DND-41 (cell line): Measurements from ENCODE around the gene BACH1.

ENCODE experiments used
- ATAC-seq: fragments of 200-7000 bp; cut with Tn5 transposase; 3 replicates; pipeline ENCODE4 v1.9.1; 2021; ENCODE audit warnings: low read depth; ENCODE audit not compliant: insufficient read depth
- DNase-seq: peaks from one replicate; pipeline ENCODE4 v3.0.0-alpha.2; 2020
- H2AFZ ChIP-seq: 2 replicates; pipeline ENCODE4 v1.6.0; 2012; ENCODE audit warnings: low read depth, low read length
- H3K27ac ChIP-seq: 2 replicates; pipeline ENCODE4 v1.5.1; 2012; ENCODE audit warnings: low read length, inconsistent platforms
- H3K27me3 ChIP-seq: fragments of 200-600 bp; sonication (generic); 2 replicates; pipeline ENCODE4 v1.6.0; 2012; ENCODE audit warnings: low read length, mild to moderate bottlenecking, inconsistent platforms; ENCODE audit not compliant: insufficient read depth, poor library complexity
- H3K36me3 ChIP-seq: 2 replicates; pipeline ENCODE4 v1.5.1; 2012; ENCODE audit warnings: low read length, inconsistent platforms; ENCODE audit not compliant: insufficient read depth
- H3K4me1 ChIP-seq: 2 replicates; pipeline ENCODE4 v1.5.1; 2012; ENCODE audit warnings: mild to moderate bottlenecking, low read length; ENCODE audit not compliant: insufficient read depth
- H3K4me2 ChIP-seq: 2 replicates; pipeline ENCODE4 v1.6.0; 2012; ENCODE audit warnings: mild to moderate bottlenecking, moderate library complexity, low read length, inconsistent platforms; ENCODE audit not compliant: insufficient read depth
- H3K4me3 ChIP-seq, 2 experiments: fragments of 200-600 bp in 1 of 2; shearing (Covaris generic) in 1 of 2; 2 replicates each; pipeline ENCODE4 v1.5.1; 2012 to 2016; ENCODE audit warnings: inconsistent platforms in 2 of 2, low read length in 2 of 2, mild to moderate bottlenecking in 2 of 2, low read depth in 1 of 2, moderate library complexity in 1 of 2
- H3K79me2 ChIP-seq: 2 replicates; pipeline ENCODE4 v1.6.0; 2012; ENCODE audit warnings: low read length, inconsistent platforms; ENCODE audit not compliant: insufficient read depth
- H3K9ac ChIP-seq: 2 replicates; pipeline ENCODE4 v1.6.0; 2012; ENCODE audit warnings: low read depth, mild to moderate bottlenecking, inconsistent platforms, low read length, moderate library complexity
- H3K9me3 ChIP-seq: 2 replicates; pipeline ENCODE4 v1.5.1; 2012; ENCODE audit warnings: low read length, moderate library complexity, mild to moderate bottlenecking, inconsistent platforms; ENCODE audit not compliant: insufficient read depth, severe bottlenecking
- H4K20me1 ChIP-seq: 2 replicates; pipeline ENCODE4 v1.6.0; 2012; ENCODE audit warnings: low read length; ENCODE audit not compliant: insufficient read depth
- EZH2 ChIP-seq: IDR thresholded peaks from 3 replicates; pipeline ENCODE4 v1.6.1; 2012; ENCODE audit warnings: borderline replicate concordance, low read depth, mild to moderate bottlenecking, moderate library complexity, low read length, inconsistent platforms; ENCODE audit not compliant: severe bottlenecking
- TF ChIP-seq, protein P1 (sequence below): IDR thresholded peaks from 2 replicates; pipeline ENCODE4 v1.5.1; 2012; ENCODE audit warnings: borderline replicate concordance, low read length, moderate library complexity, mild to moderate bottlenecking; ENCODE audit not compliant: poor library complexity, severe bottlenecking; ENCODE audit errors: extremely low read depth

Gene BACH1

GRCh38 chr21:29287383-29287782, 11.3 kb upstream of the BACH1 start:
- Histone ChIP-seq H3K4me1 (no peaks in the 10 kb centered on the region), H3K9me3 (no peaks in the 10 kb centered on the region), H3K4me3 (no peak overlapping the region), H3K9ac (no peak overlapping the region), H3K79me2 (no peaks in the 10 kb centered on the region), H2AFZ (no peak overlapping the region), H4K20me1 (no peaks in the 10 kb centered on the region), H3K4me2 (no peak overlapping the region), H3K27me3 (no peaks in the 10 kb centered on the region), H3K36me3 (no peaks in the 10 kb centered on the region), H3K27ac (no peak overlapping the region)
- ATAC-seq (no peak), DNase-seq (no peak)
- no peak for TF ChIP-seq EZH2
- TF ChIP-seq, protein P1, sequence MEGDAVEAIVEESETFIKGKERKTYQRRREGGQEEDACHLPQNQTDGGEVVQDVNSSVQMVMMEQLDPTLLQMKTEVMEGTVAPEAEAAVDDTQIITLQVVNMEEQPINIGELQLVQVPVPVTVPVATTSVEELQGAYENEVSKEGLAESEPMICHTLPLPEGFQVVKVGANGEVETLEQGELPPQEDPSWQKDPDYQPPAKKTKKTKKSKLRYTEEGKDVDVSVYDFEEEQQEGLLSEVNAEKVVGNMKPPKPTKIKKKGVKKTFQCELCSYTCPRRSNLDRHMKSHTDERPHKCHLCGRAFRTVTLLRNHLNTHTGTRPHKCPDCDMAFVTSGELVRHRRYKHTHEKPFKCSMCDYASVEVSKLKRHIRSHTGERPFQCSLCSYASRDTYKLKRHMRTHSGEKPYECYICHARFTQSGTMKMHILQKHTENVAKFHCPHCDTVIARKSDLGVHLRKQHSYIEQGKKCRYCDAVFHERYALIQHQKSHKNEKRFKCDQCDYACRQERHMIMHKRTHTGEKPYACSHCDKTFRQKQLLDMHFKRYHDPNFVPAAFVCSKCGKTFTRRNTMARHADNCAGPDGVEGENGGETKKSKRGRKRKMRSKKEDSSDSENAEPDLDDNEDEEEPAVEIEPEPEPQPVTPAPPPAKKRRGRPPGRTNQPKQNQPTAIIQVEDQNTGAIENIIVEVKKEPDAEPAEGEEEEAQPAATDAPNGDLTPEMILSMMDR, result no peak

- no peak for ATAC-seq
- Histone ChIP-seq H3K4me3 (no peak overlapping the region), H3K27me3 (no peaks in the 10 kb centered on the region), H4K20me1 (no peaks in the 10 kb centered on the region), H3K9me3 (no peaks in the 10 kb centered on the region), H3K79me2 (no peaks in the 10 kb centered on the region), H3K9ac (no peak overlapping the region), H3K36me3 (no peaks in the 10 kb centered on the region), H3K4me1 (no peaks in the 10 kb centered on the region), H3K4me2 (no peak overlapping the region), H3K27ac (no peak overlapping the region), H2AFZ (no peak overlapping the region)
- TF ChIP-seq, protein P1, result no peak
- no peak for TF ChIP-seq EZH2
- no peak for DNase-seq
Observed at GRCh38 chr21:29288239-29288638, 10.5 kb upstream of the BACH1 start.

DNA sequence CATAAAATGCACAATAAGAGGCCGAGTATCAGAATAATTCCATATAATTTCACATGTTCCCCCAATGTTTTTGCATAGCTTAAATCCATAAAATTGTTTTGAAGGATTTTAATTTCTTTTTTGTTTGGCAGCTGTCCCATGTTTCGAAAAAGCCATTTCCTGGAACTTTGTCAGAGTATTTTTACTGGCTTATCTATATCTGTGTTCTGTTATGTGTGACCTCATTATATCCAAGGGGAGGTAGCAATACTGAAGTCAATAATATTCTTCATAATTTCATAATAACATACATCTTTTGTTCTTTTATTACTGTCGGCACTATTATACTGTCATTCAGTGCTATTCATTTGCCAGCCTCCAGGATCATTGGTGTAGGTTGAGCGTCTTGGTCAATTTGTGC, 9.4 kb upstream of the BACH1 start:
- Histone ChIP-seq H4K20me1 (no peaks in the 10 kb centered on the region), H3K4me2 (no peak overlapping the region)
- TF ChIP-seq EZH2, result no peak
- TF ChIP-seq, protein P1, result no peak

DNA sequence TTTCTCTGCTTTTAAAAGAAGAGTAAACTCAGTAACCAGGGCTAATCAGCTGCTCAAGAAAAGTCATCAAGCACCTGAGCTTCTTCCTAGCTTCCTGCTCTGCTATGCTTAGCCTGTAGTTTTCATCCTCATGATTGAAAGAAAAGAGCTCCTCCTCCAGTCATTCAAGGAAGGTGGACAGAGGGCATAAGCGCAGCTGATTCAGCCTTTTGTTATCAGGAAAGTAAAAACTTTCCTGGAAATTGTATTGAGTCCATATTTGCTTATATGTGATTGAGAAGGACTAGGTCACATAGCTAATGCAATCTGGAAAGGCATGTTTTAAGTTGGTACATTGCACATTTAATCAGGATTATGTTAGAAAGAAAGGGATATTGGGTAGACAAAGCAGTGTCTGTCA, 8.5 kb upstream of the BACH1 start:
- no peak overlapping the region for H3K9ac ChIP-seq

More for the DNA sequence above, 9.4 kb upstream of the BACH1 start:
- DNase-seq, result no peak
- H3K4me1 ChIP-seq, result no peaks in the 10 kb centered on the region
- no peak for ATAC-seq
- H3K79me2 ChIP-seq, result no peaks in the 10 kb centered on the region
- H3K9ac ChIP-seq, result no peak overlapping the region
- no peak overlapping the region for H3K27ac ChIP-seq
- no peaks in the 10 kb centered on the region for H3K36me3 ChIP-seq
- H3K27me3 ChIP-seq, result no peaks in the 10 kb centered on the region
- H2AFZ ChIP-seq, result no peak overlapping the region
- no peaks in the 10 kb centered on the region for H3K9me3 ChIP-seq
- no peak overlapping the region for H3K4me3 ChIP-seq

More for the DNA sequence above, 8.5 kb upstream of the BACH1 start:
- Histone ChIP-seq H3K4me2 (no peak overlapping the region), H4K20me1 (no peaks in the 10 kb centered on the region), H3K27ac (no peak overlapping the region), H3K4me3 (no peak overlapping the region), H3K79me2 (no peaks in the 10 kb centered on the region), H3K4me1 (no peaks in the 10 kb centered on the region), H2AFZ (no peak overlapping the region), H3K9me3 (no peaks in the 10 kb centered on the region), H3K27me3 (no peaks in the 10 kb centered on the region), H3K36me3 (no peaks in the 10 kb centered on the region)
- DNase-seq (no peak), ATAC-seq (no peak)
- TF ChIP-seq, protein P1, result no peak
- no peak for TF ChIP-seq EZH2
